K562 (cell line): ENCODE measurements around the gene LINS1. TPM values are rescaled to one million over a fixed set of nuclear protein-coding genes. Genes with fewer than 3 reads are reported as not detected.

Experiments
- ETS2 ChIP-seq: IDR thresholded peaks from 2 replicates; pipeline ENCODE4 v1.6.1; 2016; ENCODE audit warnings: borderline replicate concordance, missing genetic modification characterization, mild to moderate bottlenecking, moderate library complexity, missing compliant biosample characterization; ENCODE audit not compliant: poor library complexity, severe bottlenecking
- HINFP ChIP-seq: fragments of 450-650 bp; conservative IDR thresholded peaks from 2 replicates; pipeline ENCODE4 v1.6.1; 2016; ENCODE audit warnings: missing genetic modification characterization, low read depth, mild to moderate bottlenecking, control low read depth, missing compliant biosample characterization
- MEIS2 ChIP-seq: fragments of 450-650 bp; IDR thresholded peaks from 2 replicates; pipeline ENCODE4 v1.6.1; 2014; ENCODE audit warnings: mild to moderate bottlenecking; ENCODE audit not compliant: partially characterized antibody
- RBM25 ChIP-seq: fragments of 200-400 bp; formaldehyde crosslinking; IDR thresholded peaks from 2 replicates; pipeline ENCODE4 v1.6.1; 2018; ENCODE audit warnings: low read length, low read depth, moderate library complexity; ENCODE audit not compliant: severe bottlenecking
- STAT6 ChIP-seq: sonication (generic); formaldehyde crosslinking; IDR thresholded peaks from 2 replicates; pipeline ENCODE4 v1.8.1; 2023; ENCODE audit warnings: mild to moderate bottlenecking, missing genetic modification reagents
- USF1 ChIP-seq: sonication (generic); formaldehyde crosslinking; IDR thresholded peaks from 2 replicates; pipeline ENCODE4 v1.9.0; 2022; ENCODE audit warnings: mild to moderate bottlenecking, missing genetic modification reagents
- USF2 ChIP-seq: sonication (generic); formaldehyde crosslinking; IDR thresholded peaks from 2 replicates; pipeline ENCODE4 v1.5.0; 2020; ENCODE audit warnings: missing genetic modification reagents
- ZNF280B ChIP-seq: fragments of 250-450 bp; sonication (Bioruptor Pico); IDR thresholded peaks from 2 replicates; pipeline ENCODE4 v1.5.1; 2021; ENCODE audit warnings: mild to moderate bottlenecking
- polyA plus RNA-seq, 8 experiments: library from polyadenylated mRNA; depleted of rRNA in 4 of 8; stranded (reverse) in 5 of 8; unstranded in 3 of 8; fragments of >200 nt; fragmentation: Nextera tagmentation in 2 of 8; fragmentation: Illumina TruSeq in 1 of 8; extraction: Ambion mirVana in 2 of 8; extraction: Trizol in 1 of 8; gene quantifications; 2 replicates each; pipeline versions ENCODE4 v1.2.1 to v1.2.3, GENCODE V29; 2011 to 2014; ENCODE audit warnings: inconsistent platforms in 1 of 8, missing spikeins in 1 of 8
- total RNA-seq, 7 experiments: library from RNA; depleted of rRNA in 6 of 7; stranded (reverse); fragments of >200 nt in 6 of 7; fragmentation: Illumina TruSeq in 2 of 7; extraction: Trizol in 2 of 7; gene quantifications; 2 replicates each; pipeline versions ENCODE4 v1.2.1 to v1.2.3, GENCODE V29; 2011 to 2021; ENCODE audit warnings: low replicate concordance in 1 of 7

LINS1 gene
- total and polyA plus RNA-seq, 9 of the 15 experiments (the other 6 are each of a cell fraction or from before 2014, with no cell fraction given), result 15.4 to 31.4 (median 24.6) TPM

GRCh38 chr15:100570275-100570674 is 31.7 kb downstream of the LINS1 start (continued):
- TF ChIP-seq HINFP (tag), result no peak
- TF ChIP-seq ETS2 (tag), result no peak
- peak; percentile 83 for TF ChIP-seq USF1 (CRISPR knock-in tag)
- no peak for TF ChIP-seq STAT6 (CRISPR knock-in tag)
- peak; percentile 12 for TF ChIP-seq MEIS2
- TF ChIP-seq RBM25, result peak; percentile 12
- peak; percentile 87 for TF ChIP-seq USF2 (CRISPR knock-in tag)
- no peak for TF ChIP-seq ZNF280B (CRISPR knock-in tag)
